Measurements from ENCODE around the gene RASD1.
A peak's percentile ranks its signal among the peaks of the same experiment; 100 is the strongest.

- TF ChIP-seq POLR2A (IDR thresholded peaks at IDR 0.05; ENCODE audit: low read length) = peak; percentile 71
- TF ChIP-seq GATA1 (IDR thresholded peaks at IDR 0.05; ENCODE audit: low read depth, low read length) = no peak
These were observed 19.2 kb downstream of the RASD1 start, which contains the start of gene MED9 for GRCh38 chr17:17476865-17477467.

All from erythroblast (primary cell).